GM18909 (cell line): Measurements from ENCODE around the gene CACNG6.

Experiments
- ATAC-seq: cut with Tn5 transposase; IDR thresholded peaks from one replicate; pipeline ENCODE4 v1.9.1; 2021; ENCODE audit warnings: mild to moderate bottlenecking; ENCODE audit not compliant: unreplicated experiment, poor library complexity

CACNG6 gene

DNA sequence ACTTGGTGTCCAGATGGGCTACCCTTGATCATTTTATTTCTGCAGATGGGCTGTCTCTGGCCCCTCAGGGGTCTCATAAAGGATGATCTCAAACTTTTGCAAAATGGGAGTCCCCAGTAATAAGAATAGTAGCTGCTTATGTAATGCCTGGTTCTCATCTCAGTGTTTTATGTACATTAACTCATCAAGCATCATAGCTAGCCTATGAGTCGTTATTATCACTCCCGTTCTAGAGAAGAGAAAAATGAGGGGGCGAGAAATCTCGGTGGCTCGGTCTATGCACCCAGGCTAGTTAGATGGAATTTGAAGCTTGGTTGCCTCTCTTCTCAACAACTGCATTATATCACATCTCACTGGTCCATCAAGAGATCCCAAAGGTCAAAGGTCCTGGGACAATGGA is 3.4 kb downstream of the CACNG6 start:
- ATAC-seq: no peak

DNA sequence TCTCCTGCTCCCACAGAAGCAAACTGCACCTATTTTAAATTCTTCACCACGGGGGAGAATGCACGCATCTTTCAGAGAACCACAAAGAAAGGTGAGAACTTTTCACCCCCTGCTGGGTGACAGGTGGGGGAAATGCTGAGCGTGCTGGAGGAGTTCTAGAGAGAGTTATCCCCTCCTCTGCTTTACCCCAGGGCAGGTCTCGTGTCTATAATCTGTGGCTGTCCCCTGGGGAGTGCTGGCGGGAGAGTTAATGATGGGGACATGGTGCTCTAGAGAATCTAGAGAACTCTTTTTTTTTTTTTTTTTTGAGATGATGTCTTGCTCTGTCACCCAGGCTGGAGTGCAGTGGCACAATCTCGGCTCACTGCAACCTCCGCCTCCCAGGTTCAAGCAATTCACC is 6.8 kb downstream of the CACNG6 start:
- no peak for ATAC-seq

DNA sequence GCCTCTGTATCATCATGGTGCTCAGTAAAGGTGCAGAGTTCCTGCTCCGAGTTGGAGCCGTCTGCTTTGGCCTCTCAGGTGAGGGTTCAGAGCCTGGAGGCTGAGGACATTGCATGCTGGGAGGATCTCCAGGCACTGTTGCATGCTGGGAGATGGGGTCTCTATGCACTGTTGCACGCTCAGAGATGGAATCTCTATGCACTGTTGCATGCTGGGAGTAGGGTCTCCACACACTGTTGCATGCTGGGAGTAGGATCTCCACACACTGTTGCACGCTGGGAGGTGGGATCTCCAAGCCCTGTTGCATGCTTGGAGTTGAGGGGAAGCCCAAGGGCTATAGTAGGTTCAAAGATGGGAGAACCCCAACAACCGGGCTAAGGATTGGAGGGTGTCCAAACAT is 8.3 kb downstream of the CACNG6 start:
- no peak for ATAC-seq

GRCh38 chr19:54001496-54001895 is 10.1 kb downstream of the CACNG6 start:
- ATAC-seq: no peak

GRCh38 chr19:54002495-54003315 is 11.3 kb downstream of the CACNG6 start:
- ATAC-seq: no peak

GRCh38 chr19:54009440-54009839 is 18.0 kb downstream of the CACNG6 start:
- ATAC-seq: no peak

DNA sequence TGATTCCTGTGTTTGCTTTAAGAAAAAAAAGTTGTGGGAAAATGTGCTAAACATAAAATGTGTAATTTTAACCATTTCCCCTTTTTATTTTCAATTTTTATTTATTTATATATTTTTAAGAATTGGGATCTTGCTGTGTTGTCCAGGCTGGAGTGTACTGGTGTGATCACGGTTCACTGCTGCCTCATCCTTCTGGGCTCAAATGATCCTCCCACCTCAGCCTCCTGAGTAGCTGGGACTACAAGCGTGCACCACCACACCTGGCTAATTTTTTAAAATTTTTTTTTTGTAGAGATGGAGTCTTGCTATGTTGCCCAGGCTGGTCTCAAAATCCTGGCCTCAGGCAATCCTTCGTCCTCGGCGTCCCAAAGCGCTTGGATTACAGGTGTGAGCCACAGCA is 19.0 kb downstream of the CACNG6 start:
- ATAC-seq: no peak

DNA sequence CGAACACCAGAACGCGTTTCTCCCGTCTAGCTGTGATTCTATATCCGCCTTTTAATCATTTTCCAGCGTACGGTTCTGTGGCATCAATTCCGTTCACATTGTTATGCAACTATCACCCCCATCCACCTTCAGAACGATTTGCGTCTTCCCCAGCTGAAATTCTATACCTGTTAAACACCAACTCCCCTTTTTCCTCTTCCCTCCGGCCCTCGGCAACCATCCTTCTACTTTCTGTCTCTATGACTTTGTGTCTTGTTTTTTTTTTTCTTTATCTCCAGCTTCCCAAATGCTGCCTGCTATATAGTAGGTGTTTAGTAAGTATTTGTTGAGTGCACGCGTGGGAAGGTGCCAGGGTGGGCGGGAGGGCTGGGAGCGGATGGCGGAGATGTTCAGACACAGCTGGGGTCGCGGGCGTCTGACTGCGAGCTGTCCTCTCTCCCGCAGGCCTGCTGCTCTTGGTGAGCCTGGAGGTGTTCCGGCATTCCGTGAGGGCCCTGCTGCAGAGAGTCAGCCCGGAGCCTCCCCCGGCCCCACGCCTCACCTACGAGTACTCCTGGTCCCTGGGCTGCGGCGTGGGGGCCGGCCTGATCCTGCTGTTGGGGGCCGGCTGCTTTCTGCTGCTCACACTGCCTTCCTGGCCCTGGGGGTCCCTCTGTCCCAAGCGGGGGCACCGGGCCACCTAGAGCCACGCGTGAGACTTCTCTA is 20.2 kb downstream of the CACNG6 start:
- ATAC-seq: no peak

- ATAC-seq: no peak
These were observed 22.4 kb downstream of the CACNG6 start for GRCh38 chr19:54013866-54014265.

DNA sequence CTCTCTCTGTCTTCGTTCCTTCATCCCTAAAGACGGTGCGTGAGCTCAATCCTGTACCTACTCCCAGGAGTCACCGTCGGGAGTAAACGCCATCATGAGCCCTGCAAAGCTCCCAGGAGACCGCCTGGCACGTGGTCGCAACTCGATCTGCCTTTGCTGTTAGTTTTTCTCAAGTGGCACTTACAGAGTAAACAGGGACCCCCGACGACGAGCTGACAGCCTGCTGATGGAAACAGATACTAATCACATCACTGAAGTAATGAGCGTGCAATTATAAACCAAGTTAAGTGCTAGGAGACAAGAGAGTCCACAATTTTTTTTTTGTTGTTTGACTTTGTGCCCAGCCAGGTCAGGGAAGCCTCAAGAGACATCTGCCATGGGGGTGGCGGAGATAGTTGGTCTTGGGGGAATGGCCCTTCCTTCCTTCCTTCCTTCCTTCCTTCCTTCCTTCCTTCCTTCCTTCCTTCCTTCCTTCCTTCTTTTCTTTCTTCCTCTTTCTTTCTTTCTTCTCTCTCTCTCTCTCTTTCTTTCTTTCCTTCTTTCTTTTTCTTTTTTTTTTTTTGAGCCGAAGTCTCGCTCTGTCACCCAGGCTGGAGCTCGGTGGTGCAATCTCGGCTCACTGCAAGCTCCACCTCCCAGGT is 23.6 kb downstream of the CACNG6 start:
- no peak for ATAC-seq

DNA sequence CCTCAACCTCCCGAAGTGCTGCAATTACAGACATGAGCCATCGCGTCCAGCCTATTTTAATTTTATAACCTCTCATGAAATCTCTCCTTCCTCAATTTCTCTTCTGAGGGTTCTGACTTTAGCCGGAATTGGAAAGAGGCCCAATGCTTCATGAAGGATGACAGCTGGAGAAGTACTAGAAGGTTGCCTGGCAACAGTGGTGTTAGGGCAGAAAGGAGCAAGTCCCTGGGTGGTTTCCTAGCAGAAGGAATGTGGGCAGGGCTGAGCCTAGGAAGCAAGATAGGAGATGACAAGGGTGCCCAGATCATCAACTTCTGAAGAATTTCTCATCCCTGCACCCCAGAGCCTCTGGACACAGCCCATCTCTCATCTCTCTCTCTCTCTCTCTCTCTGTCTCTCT is 25.8 kb downstream of the CACNG6 start:
- ATAC-seq: no peak

DNA sequence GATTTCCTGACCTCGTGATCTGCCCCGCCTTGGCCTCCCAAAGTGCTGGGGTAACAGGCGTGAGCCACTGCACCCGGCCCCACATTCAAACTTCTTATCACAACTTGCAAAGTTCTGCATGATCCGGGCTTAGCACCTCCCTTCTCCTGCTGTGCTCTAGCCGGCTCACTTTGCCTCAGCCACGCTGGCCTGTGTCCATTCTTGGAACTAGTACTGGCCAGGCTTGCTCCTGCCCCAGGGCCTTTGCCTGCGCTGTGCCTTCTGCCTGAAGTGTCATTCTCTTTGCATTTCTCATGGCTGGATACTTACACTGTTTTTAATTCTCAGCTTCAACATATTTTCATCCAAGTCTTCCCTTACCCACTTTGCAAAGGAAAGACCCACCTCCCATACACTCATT is 29.9 kb downstream of the CACNG6 start:
- no peak for ATAC-seq

GRCh38 chr19:54021932-54022331 is 30.5 kb downstream of the CACNG6 start:
- no peak for ATAC-seq

DNA sequence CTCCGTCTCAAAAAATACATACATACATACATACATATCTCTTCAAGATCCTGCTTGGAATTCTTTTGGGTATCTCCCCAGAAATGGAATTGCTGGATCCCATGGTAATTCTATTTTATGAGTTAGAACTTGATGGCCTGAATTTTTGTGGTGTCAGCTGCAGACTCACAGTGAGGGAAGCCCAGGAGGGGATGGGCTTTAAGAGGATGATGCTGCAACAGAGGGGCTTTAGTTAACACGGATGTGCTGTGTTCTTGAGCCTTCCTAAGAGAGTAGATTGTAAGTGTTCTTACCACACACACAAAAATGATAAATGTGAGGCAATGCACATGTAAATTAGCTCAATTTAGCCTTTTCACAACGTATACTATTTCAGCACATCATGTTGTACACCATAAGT is 31.8 kb downstream of the CACNG6 start:
- no peak for ATAC-seq

GRCh38 chr19:54024660-54025059 is 33.2 kb downstream of the CACNG6 start:
- no peak for ATAC-seq

GRCh38 chr19:54026656-54027055 is 35.2 kb downstream of the CACNG6 start:
- no peak for ATAC-seq

DNA sequence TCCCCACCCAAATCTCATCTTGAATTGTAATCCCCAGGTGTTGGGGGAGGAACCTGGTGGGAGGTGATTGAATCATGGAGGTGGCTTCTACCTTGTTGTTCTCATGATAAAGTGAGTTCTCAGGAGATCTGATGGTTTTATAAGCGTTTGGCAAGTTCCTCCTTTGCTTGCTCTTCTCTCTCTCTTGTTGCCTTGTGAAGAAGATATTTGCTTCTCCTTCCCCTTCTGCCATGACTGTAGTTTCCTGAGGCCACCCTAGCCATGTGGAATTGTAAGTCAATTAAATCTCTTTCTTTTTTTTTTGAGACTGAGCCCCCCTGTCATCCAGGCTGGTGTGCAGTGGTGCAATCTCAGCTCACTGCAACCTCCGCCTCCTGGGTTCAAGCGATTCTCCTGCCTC is 37.9 kb downstream of the CACNG6 start:
- no peak for ATAC-seq

GRCh38 chr19:54029930-54030490 is 38.6 kb downstream of the CACNG6 start:
- ATAC-seq: no peak

DNA sequence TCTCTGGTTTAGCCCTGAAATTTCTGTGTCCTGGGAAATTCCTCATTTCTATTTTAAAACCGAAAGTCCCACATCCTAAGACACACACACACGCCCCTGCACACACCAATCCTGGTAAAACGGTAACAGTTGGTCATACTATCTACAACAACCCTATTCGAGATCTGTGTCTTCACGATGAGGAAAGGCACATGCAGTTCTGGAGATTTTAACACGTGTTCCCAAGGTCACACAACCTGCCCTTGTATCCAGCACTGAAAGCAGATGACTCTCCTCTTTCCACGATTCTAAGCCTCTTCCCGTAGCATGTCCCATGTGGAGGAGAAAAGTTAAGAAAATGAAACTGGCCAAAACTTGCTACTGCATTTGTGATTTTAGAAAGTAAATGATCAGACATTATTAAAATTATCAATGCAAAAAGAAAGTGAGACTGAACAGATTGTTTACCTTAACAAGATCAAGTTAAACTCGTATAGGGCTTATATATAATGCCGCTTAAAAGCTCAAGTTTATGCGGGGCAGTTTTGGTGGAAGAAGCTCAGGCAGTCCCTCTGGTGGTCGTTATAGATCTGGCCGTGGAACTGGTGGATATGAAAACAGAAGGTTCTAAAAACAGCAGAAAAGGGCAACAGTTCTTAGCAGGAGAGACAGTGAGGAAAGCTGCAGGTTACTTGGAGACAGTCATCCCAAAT is 39.6 kb downstream of the CACNG6 start:
- ATAC-seq: no peak
